HG03565 (cell line): ENCODE measurements around the gene GMDS.

Experiments used
- ATAC-seq: cut with Tn5 transposase; IDR thresholded peaks from one replicate; pipeline ENCODE4 v1.9.1; 2021; ENCODE audit warnings: mild to moderate bottlenecking, moderate library complexity; ENCODE audit not compliant: unreplicated experiment

The GMDS gene

DNA sequence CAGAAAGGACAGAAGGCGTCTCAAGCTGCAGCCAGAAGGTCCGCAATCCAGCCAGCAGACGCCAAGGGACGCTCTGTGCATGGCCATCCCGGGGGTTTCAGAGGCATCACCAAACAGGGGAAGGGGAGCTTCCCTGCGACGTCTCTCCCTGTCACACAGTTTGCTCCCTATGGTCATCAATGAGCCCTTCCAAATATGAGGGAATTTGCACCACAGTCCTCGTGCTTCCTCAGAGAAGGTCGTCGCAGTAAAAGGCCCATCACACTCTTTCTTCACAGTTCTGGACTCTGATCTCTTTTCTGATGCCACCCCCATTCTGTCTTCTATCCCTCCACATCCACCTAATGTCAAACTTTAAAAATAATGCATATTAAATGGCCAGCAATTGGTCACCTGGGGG is 645.9 kb downstream of the GMDS start:
- ATAC-seq = no peak

DNA sequence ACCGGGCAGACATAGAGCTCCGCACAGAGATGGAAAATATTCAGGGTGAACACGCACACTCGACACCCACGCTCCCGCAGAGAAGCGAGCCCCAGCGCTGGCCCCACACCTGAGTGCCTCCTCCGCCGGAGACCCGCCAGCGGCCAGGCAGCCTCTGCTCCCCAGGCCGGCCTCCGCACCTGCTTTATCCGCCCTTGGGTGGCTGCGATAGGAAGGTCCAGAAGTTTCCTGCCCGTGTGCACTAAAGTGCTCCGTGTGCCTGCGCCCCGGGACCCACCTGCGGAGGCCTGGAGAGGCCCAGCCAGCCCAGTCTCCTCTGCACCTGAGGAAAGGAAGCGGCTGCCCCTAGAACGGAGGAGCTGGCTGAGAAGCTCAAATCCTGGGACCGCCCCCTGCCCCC is 646.5 kb downstream of the GMDS start:
- no peak for ATAC-seq

DNA sequence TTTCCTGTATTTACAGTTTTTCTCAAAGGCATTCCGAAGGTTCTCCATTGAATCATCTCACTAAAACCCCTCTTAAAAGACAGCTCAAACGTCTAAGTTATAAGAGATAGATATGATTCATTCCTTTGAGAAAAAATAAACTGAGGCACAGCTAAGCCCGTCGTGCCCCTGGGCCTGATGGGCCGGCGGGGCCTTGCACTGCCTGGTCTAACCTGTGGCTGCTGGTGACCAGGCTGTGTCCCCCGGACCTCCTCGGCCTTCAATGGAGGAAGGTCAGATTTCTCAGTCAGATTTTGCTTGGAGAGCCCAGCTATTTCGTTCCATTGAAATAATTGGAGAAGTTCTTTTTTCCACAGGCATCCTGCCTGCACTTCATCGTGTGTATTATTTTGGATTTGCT is 647.0 kb downstream of the GMDS start:
- ATAC-seq = no peak

GRCh38 chr6:1597924-1598323 is 647.5 kb downstream of the GMDS start:
- no peak for ATAC-seq

- no peak for ATAC-seq
Measured at GRCh38 chr6:1597121-1597744, 648.2 kb downstream of the GMDS start.

DNA sequence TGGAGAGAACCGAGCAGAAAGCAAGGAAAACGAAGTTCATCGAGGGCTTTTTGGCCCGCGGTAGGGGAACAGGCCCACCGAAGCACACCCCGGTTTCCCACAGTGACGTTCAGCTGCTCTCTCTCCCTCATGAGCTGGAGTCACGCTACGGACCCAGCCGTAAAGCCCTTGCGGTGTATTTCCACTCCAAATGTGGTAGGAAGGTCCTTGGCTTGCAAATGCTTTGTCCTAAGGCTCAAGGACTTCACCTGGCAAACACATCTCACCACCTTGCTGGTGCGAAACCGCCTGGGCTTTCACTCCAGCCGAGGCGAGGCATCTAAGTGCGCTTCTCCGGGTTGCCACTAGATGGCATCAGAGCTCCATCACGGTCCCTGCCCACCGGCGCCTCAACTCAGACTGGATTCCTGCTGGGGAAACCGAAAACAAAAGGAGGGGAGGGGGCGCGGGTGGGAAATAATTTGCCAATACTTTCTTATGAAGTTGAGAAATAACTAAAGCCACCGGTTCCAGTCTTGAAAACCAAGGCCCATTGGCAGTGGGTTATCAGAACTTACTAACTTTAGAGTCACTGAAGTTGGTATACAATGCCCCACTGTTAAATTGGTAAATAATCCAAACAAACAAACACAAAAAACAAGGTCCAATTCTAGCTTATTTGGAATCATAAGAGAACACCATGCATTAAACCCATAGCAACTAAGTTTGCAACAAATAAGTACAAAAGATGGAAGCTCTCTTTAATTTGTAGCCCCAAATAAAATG is 649.1 kb downstream of the GMDS start:
- ATAC-seq = no peak

DNA sequence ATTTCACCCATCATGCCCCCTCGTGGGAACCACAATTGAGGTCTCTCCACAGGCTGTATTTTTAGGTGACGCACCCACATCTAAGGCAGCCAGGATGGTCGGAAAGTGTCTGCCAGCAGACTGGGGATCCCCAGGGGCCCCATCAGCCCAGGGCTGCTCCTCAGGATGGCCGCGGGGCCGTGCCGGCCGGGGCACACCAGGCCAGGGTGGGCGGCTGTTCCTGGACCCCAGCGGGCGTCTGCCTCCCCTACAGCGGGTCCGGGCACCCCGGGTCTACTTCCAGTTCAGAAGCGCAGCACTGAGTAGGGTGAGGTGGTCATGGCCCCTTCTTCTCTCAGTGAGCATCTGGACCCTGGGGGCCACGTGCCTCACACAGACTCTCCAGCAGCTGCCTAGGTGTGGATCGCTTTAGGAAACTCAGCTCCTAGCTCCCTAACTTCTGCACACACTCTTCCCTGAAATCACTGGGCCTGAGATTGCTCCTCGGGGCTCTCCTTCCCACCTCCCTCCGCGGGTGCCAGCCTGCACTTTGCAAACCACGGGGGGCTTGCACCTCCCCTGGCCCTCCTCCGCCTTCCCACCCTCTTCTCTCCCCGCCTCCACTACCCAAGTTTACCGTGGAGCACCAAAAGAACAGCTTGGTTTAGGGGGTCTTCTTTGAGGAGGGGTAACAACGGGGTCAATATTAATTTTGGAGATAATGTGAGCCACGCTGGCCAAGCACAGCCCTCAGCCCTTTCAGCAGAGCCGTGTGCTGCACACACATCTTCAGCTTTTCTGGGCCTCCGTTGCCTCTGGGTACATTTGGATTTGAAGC is 649.9 kb downstream of the GMDS start:
- ATAC-seq = no peak

- no peak for ATAC-seq
Measured at GRCh38 chr6:1594445-1595200, 650.8 kb downstream of the GMDS start.

GRCh38 chr6:1593958-1594314 is 651.5 kb downstream of the GMDS start:
- ATAC-seq = no peak

DNA sequence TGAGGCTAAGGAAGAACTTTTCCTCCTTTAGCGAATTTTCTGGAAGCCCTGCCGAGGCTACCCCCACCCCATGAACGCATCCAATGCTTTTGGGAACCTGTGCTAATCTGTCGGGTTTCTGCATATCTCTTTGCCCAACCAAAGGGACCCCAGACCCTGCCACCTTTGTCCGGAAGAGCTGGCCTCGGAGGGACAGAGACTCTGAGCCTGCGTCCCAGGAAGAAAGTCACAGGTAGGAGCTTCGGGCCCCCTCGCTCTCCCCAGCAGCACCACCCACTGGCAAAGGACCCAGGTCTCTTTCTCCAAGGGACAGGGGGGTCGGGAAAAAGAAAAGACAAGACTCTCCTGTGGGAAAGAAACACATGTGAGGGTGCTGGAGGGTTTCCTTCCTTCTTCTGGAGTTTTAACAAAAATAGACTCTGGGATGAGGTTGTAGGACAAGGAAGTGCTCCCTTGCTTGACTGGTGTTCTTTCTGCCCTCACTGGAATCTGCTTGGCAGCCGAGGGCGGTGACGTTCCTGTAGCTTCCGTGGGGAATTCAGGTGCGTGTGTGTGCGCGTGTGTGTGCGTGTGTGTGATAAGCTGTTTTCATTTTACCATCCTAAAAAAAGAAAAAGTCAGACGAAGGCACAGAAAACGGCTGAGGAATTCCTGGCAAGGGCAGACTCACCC is 652.0 kb downstream of the GMDS start:
- no peak for ATAC-seq

DNA sequence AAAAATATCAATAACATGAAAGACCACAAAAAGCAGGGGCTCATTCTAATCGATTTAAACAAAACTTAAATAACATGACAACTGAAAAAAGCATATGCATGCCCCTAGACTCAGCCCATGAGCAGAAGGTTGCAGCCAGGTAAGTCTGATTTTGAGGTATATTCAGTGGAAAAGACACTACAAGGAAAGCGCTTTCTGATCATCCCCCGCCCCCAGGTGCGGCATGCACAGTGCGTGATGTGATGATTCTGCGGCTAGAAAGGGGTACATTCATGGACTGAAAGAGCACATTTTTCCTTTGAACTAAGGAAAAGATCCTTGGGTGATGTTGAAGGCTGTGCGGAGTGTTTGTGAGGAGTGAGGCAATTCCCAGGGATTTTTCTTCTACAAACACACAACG is 652.6 kb downstream of the GMDS start:
- ATAC-seq = no peak

GRCh38 chr6:1591926-1592325 is 653.5 kb downstream of the GMDS start:
- no peak for ATAC-seq

- ATAC-seq = no peak
Measured at GRCh38 chr6:1591243-1591642, 654.2 kb downstream of the GMDS start.

DNA sequence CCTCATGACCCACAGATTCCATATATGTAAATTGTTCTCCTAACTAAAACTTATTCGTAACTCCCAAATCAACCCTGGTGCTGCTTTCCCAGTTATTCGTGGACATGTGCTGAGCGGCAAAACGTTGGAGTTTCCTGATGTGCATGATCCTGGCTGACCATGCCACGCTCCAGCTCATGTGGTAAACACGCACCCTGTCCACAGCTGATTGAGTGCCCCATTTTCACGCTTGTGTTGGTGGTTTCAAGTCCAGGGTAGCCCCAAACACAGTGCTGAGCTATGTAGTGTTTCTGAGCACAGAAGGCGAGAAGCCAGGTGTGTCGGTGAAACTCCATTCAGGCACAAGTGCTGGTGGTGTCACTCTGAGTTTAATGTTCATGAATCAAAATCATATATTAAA is 654.8 kb downstream of the GMDS start:
- no peak for ATAC-seq

GRCh38 chr6:1589208-1589607 is 656.2 kb downstream of the GMDS start:
- ATAC-seq = no peak

- no peak for ATAC-seq
Measured at GRCh38 chr6:1587977-1588376, 657.4 kb downstream of the GMDS start.

DNA sequence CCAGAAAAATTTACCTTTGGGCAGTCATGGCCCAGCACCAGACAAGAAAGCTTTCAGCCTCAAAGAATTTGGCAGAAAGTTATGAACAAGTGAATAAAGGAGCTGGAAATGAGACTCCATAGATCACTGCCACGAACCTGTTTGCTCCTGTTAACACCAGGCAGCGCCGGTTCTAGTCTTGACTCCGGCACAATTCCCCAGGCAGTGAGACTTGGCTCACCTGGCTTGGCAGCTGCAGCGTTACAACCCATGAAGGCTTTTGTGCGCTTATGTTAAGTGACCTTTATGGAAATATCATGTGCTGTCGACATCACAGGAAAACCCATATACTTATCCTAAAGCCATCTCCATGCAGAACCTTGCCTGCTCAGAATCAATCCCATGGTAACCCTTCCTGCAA is 657.9 kb downstream of the GMDS start:
- ATAC-seq = no peak

DNA sequence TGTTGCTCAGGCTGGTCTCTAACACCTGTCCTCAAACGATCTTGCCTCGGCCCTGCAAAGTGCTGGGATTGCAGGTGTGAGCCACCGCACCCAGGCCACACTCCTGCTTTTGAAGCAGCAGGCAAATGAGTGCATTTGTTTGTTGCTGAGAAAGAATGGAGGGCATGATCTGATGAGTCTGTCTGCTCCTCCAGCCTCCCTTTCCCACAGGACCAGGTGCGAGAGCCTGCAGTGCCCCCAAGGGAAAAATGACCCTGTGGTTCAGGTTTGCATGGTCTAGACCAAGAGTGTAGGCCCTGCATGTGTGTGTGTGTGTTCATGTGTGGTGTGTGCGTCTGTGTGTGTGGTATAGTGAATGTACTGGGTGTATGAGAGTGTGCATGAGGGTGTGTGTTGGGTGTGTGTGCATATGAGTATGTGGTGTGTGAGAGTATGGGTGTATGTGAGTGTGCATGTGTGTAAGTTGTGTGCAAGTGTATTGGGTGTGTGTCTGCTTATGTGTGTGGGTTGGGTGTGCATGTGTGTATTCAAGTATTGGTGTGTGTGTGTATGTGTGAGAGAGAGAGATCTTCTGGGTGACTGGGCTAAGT is 658.4 kb downstream of the GMDS start:
- no peak for ATAC-seq

DNA sequence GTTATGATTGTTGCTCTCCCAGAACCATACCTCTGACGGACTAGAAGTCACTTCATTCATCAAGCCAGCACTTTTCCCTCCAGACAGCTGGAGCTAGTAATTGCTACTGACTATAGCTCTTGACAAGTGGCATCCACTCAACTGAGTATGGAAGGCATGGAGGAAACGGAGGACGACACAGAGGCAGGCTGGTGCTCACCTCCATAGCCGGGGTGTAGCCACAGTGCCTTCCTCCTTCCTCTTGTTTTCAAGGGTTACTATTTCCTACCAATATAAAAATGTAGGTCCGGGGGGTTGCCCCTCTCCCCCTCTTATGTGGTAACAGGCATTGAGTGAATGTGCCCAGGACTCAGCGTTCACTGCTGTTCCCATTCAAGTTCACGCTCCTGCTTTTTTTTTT is 659.1 kb downstream of the GMDS start:
- no peak for ATAC-seq

- no peak for ATAC-seq
Measured at GRCh38 chr6:1585669-1586049, 659.7 kb downstream of the GMDS start.
